HTERT RPE-1 (cell line): ENCODE data around the gene DHRS1.

Source experiments
- in situ Hi-C: fragments of 300-500 bp; cut with MboI; formaldehyde crosslinking; loops from 4 replicates; pipeline ENCODE4 v1.14.3; 2020; ENCODE audit warnings: low sequenced_read_pairs

The DHRS1 gene

GRCh38 chr14:24286996-24287395 is 12.6 kb downstream of the DHRS1 start:
- in situ Hi-C loops: no loop called here

GRCh38 chr14:24285351-24285750 is 14.2 kb downstream of the DHRS1 start:
- in situ Hi-C loops: no loop called here

- in situ Hi-C loops: no loop called here
Measured at GRCh38 chr14:24284501-24285035, 15.0 kb downstream of the DHRS1 start.

- in situ Hi-C loops: no loop called here
Measured at GRCh38 chr14:24283796-24284460, 15.7 kb downstream of the DHRS1 start.

- in situ Hi-C loops: no loop called here
Measured at GRCh38 chr14:24282736-24283135, 16.8 kb downstream of the DHRS1 start.

GRCh38 chr14:24281636-24282035 is 17.9 kb downstream of the DHRS1 start:
- in situ Hi-C loops: no loop called here

GRCh38 chr14:24280797-24281460 is 18.7 kb downstream of the DHRS1 start:
- in situ Hi-C loops: no loop called here

GRCh38 chr14:24279301-24280186 is 20.0 kb downstream of the DHRS1 start:
- in situ Hi-C loops: no loop called here

- in situ Hi-C loops: no loop called here
Measured at GRCh38 chr14:24278424-24278823, 21.2 kb downstream of the DHRS1 start.

GRCh38 chr14:24277606-24278321 is 21.8 kb downstream of the DHRS1 start:
- in situ Hi-C loops: no loop called here

GRCh38 chr14:24277071-24277470 is 22.5 kb downstream of the DHRS1 start:
- in situ Hi-C loops: no loop called here

- in situ Hi-C loops: no loop called here
Measured at GRCh38 chr14:24274101-24274543, 25.5 kb downstream of the DHRS1 start.

GRCh38 chr14:24273422-24273998 is 26.1 kb downstream of the DHRS1 start:
- in situ Hi-C loops: no loop called here

GRCh38 chr14:24272467-24272866 is 27.1 kb downstream of the DHRS1 start:
- in situ Hi-C loops: no loop called here

GRCh38 chr14:24271834-24272263 is 27.7 kb downstream of the DHRS1 start:
- in situ Hi-C loops: no loop called here

GRCh38 chr14:24271134-24271833 is 28.3 kb downstream of the DHRS1 start, which contains the start of gene RABGGTA:
RABGGTA (minus strand) TSS chr14:24271597; CDS start chr14:24271115, 482 bp downstream.
- in situ Hi-C loops: no loop called here

- in situ Hi-C loops: no loop called here
Measured at GRCh38 chr14:24270537-24271133, 28.9 kb downstream of the DHRS1 start.

GRCh38 chr14:24269910-24270536 is 29.6 kb downstream of the DHRS1 start:
- in situ Hi-C loops: no loop called here

GRCh38 chr14:24269368-24269767 is 30.2 kb downstream of the DHRS1 start:
- in situ Hi-C loops: no loop called here
